Measurements from ENCODE around the gene MYOF. TPM values are rescaled to one million over a fixed set of nuclear protein-coding genes. Genes with fewer than 3 reads are reported as not detected.
A peak's percentile ranks its signal among the peaks of the same experiment; 100 is the strongest.

The MYOF gene
- polyA plus RNA-seq, 3 donors, result 9.7 to 29.1 (median 14.5) TPM

DNA sequence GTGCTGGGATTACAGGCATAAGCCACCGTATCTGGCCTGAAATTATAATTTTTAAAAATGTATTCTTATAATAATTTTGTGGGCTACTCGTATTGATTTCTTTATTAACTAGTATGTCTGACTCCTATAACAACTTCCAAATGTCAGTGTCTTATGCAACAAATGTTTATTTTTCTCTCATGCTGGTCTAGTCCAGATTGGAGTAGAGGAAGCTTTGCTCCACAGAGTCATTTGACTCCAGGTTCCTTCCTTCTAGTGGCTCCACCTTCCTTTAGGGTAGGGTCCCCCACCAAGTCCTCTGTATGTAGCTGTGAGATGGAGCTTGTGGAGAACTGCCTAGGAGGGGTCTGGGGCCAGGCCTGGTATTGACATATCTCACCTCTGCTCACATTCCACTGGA, 22.9 kb upstream of the MYOF start:
- H3K27ac Mint-ChIP-seq, result peak overlapping the region in 4 of 7 donors; percentile 6 to 81 (median 38)
- Histone ChIP-seq H3K4me2 (replicated peaks; ENCODE audit: extremely low read depth, low read length, poor library complexity, severe bottlenecking) (no peak overlapping the region), H3K27me3 (ENCODE audit: control insufficient read depth in 2 of 2, insufficient read depth in 2 of 2, low read length in 2 of 2) (no peaks in the 10 kb centered on the region), H3K36me3 (replicated peaks in 1 of 2; ENCODE audit: control insufficient read depth in 1 of 2, insufficient read depth in 2 of 2, low read length in 2 of 2) (peaks cover 28 to 71% of the 10 kb centered on the region in 2 donors), H3K9me3 (replicated peaks in 1 of 2; ENCODE audit: control insufficient read depth in 1 of 2, insufficient read depth in 1 of 2, low read length in 2 of 2) (no peaks in the 10 kb centered on the region), H3K9ac (ENCODE audit: insufficient read depth, low read length, poor library complexity, severe bottlenecking) (no peak overlapping the region), H4K20me1 (ENCODE audit: insufficient read depth, low read length) (no peaks in the 10 kb centered on the region), H2AFZ (ENCODE audit: insufficient read depth, low read depth, low read length, poor library complexity, severe bottlenecking) (no peak overlapping the region), H3K27ac (ENCODE audit: low read depth in 1 of 2, low read length in 2 of 2) (peak overlapping the region in 1 of 2 donors; percentile 46), H3K4me1 (ENCODE audit: control insufficient read depth in 1 of 2, insufficient read depth in 2 of 2, low read length in 2 of 2) (no peaks in the 10 kb centered on the region), H3K4me3 (replicated peaks in 1 of 3; ENCODE audit: low read depth in 2 of 3, low read length in 3 of 3) (no peak overlapping the region), H3K79me2 (ENCODE audit: insufficient read depth, low read length) (peaks cover 38% of the 10 kb centered on the region)
- TF ChIP-seq, protein P1, sequence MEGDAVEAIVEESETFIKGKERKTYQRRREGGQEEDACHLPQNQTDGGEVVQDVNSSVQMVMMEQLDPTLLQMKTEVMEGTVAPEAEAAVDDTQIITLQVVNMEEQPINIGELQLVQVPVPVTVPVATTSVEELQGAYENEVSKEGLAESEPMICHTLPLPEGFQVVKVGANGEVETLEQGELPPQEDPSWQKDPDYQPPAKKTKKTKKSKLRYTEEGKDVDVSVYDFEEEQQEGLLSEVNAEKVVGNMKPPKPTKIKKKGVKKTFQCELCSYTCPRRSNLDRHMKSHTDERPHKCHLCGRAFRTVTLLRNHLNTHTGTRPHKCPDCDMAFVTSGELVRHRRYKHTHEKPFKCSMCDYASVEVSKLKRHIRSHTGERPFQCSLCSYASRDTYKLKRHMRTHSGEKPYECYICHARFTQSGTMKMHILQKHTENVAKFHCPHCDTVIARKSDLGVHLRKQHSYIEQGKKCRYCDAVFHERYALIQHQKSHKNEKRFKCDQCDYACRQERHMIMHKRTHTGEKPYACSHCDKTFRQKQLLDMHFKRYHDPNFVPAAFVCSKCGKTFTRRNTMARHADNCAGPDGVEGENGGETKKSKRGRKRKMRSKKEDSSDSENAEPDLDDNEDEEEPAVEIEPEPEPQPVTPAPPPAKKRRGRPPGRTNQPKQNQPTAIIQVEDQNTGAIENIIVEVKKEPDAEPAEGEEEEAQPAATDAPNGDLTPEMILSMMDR (IDR thresholded peaks at IDR 0.05), result no peak
- intact Hi-C loops (cut with micrococcal nuclease), result no loop called here
- WGBS (ENCODE audit: insufficient coverage), result no CpG with 5 or more reads among the region's 2 CpGs
- H3K27me3 Mint-ChIP-seq (ENCODE audit: low read depth in 3 of 3), result peaks cover 0 to 2% (median 0%) of the 10 kb centered on the region in 3 donors
- DNase-seq, result no peak
- no peaks in the 10 kb centered on the region for H3K4me1 Mint-ChIP-seq
- no peak overlapping the region for H3K4me3 Mint-ChIP-seq
- H3K36me3 Mint-ChIP-seq, result peaks cover 30 to 66% of the 10 kb centered on the region in 2 donors
- H3K9me3 Mint-ChIP-seq, result no peaks in the 10 kb centered on the region

DNA sequence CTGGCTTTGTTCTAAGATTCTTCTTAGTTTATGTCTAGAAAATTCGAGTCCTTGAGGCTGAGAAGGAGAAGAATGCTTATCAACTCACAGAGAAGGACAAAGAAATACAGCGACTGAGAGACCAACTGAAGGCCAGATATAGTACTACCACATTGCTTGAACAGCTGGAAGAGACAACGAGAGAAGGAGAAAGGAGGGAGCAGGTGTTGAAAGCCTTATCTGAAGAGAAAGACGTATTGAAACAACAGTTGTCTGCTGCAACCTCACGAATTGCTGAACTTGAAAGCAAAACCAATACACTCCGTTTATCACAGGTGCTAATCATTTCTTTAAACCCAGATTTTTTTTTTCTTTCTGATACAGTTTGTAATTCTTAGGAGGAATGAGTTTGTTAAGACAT, 20.9 kb upstream of the MYOF start:
- Mint-ChIP-seq H3K4me1 (peaks cover 12% of the 10 kb centered on the region), H3K36me3 (peaks cover 27 to 58% of the 10 kb centered on the region in 2 donors), H3K4me3 (no peak overlapping the region), H3K27ac (no peak overlapping the region), H3K9me3 (no peaks in the 10 kb centered on the region), H3K27me3 (ENCODE audit: low read depth in 3 of 3) (peaks cover 0 to 2% (median 0%) of the 10 kb centered on the region in 3 donors)
- no peak overlapping the region for H2AFZ ChIP-seq (ENCODE audit: insufficient read depth, low read depth, low read length, poor library complexity, severe bottlenecking)
- peaks cover 52% of the 10 kb centered on the region for H3K79me2 ChIP-seq (ENCODE audit: insufficient read depth, low read length)
- H3K27ac ChIP-seq (ENCODE audit: low read depth in 1 of 2, low read length in 2 of 2), result peak overlapping the region in 1 of 2 donors; percentile 23
- peaks cover 3 to 5% of the 10 kb centered on the region in 2 donors for H3K4me1 ChIP-seq (ENCODE audit: control insufficient read depth in 1 of 2, insufficient read depth in 2 of 2, low read length in 2 of 2)
- H3K27me3 ChIP-seq (ENCODE audit: control insufficient read depth in 2 of 2, insufficient read depth in 2 of 2, low read length in 2 of 2), result no peaks in the 10 kb centered on the region
- H3K36me3 ChIP-seq (replicated peaks in 1 of 2; ENCODE audit: control insufficient read depth in 1 of 2, insufficient read depth in 2 of 2, low read length in 2 of 2), result peaks cover 21 to 56% of the 10 kb centered on the region in 2 donors
- H3K9ac ChIP-seq (ENCODE audit: insufficient read depth, low read length, poor library complexity, severe bottlenecking), result no peak overlapping the region
- WGBS (ENCODE audit: insufficient coverage), result 100% methylated on average over 2 of the region's 6 CpGs
- no peaks in the 10 kb centered on the region for H4K20me1 ChIP-seq (ENCODE audit: insufficient read depth, low read length)
- H3K9me3 ChIP-seq (replicated peaks in 1 of 2; ENCODE audit: control insufficient read depth in 1 of 2, insufficient read depth in 1 of 2, low read length in 2 of 2), result no peaks in the 10 kb centered on the region
- intact Hi-C loops (cut with micrococcal nuclease), result no loop called here
- no peak overlapping the region for H3K4me3 ChIP-seq (replicated peaks in 1 of 3; ENCODE audit: low read depth in 2 of 3, low read length in 3 of 3)
- no peak overlapping the region for H3K4me2 ChIP-seq (replicated peaks; ENCODE audit: extremely low read depth, low read length, poor library complexity, severe bottlenecking)
- TF ChIP-seq, protein P1 (IDR thresholded peaks at IDR 0.05), result no peak
- no peak for DNase-seq
